ENCODE data around the gene PXN. TPM values are rescaled to one million over a fixed set of nuclear protein-coding genes. Genes with fewer than 3 reads are reported as not detected.

Gene PXN
- total RNA-seq, 6 experiments from 2014 or later: 15.1 to 32.6 (median 24.1) TPM

- ATAC-seq: no peak
- Histone ChIP-seq H3K36me3 (no peaks in the 10 kb centered on the region), H3K4me1 (peaks cover 0 to 19% (median 6%) of the 10 kb centered on the region in 4 donors), H3K9me3 (no peaks in the 10 kb centered on the region), H3K4me3 (no peak overlapping the region), H3K27ac (no peak overlapping the region), H3K27me3 (no peaks in the 10 kb centered on the region)
- 79% methylated on average over 4 of the region's 8 CpGs for WGBS (ENCODE audit: insufficient coverage, low coverage, low lambda C conversion rate, missing lambda C conversion rate)
- intact Hi-C loops (cut with DNase I): loop anchor here in 1 of 2 donors (5.0 kb wide), 1 partner anchor 32 kb away; no protein-coding TSS in a partner anchor
- TF ChIP-seq POLR2A (IDR thresholded peaks at IDR 0.05) (no peak), CTCF (IDR thresholded peaks at IDR 0.05) (no peak)
- no peak for DNase-seq
These were observed 5.9 kb downstream of the PXN start for GRCh38 chr12:120259418-120260202.

GRCh38 chr12:120258323-120258896 lies 7.1 kb downstream of the PXN start:
- intact Hi-C loops (cut with DNase I): no loop called here
- no peak for ATAC-seq
- Histone ChIP-seq H3K4me1 (peaks cover 0 to 11% (median 0%) of the 10 kb centered on the region in 4 donors), H3K4me3 (no peak overlapping the region), H3K27ac (no peak overlapping the region), H3K27me3 (no peaks in the 10 kb centered on the region), H3K36me3 (no peaks in the 10 kb centered on the region), H3K9me3 (no peaks in the 10 kb centered on the region)
- DNase-seq: no peak
- WGBS (ENCODE audit: insufficient coverage, low coverage, low lambda C conversion rate, missing lambda C conversion rate): 84% methylated on average over 5 of the region's 5 CpGs
- TF ChIP-seq CTCF (IDR thresholded peaks at IDR 0.05): no peak
- no peak for TF ChIP-seq POLR2A (IDR thresholded peaks at IDR 0.05)

GRCh38 chr12:120257041-120257821 lies 8.3 kb downstream of the PXN start:
- H3K4me1 ChIP-seq: peaks cover 0 to under 1% (median 0%) of the 10 kb centered on the region in 4 donors

More at GRCh38 chr12:120257041-120257821, 8.3 kb downstream of the PXN start:
- no peaks in the 10 kb centered on the region for H3K36me3 ChIP-seq
- intact Hi-C loops (cut with DNase I): no loop called here
- TF ChIP-seq POLR2A (IDR thresholded peaks at IDR 0.05) (no peak), CTCF (IDR thresholded peaks at IDR 0.05) (no peak)
- no peak overlapping the region for H3K4me3 ChIP-seq
- no peaks in the 10 kb centered on the region for H3K9me3 ChIP-seq
- ATAC-seq (peak; percentile 34 to 68 (median 56)), DNase-seq (no peak)
- H3K27me3 ChIP-seq: no peaks in the 10 kb centered on the region
- WGBS (ENCODE audit: insufficient coverage, low coverage, low lambda C conversion rate, missing lambda C conversion rate): 56% methylated on average over 7 of the region's 9 CpGs
- H3K27ac ChIP-seq: peak overlapping the region; percentile 42 to 66 (median 50)

Measured in right lobe of liver (tissue), 6 donors.